Measurements from ENCODE around the gene MAPK8. TPM values are rescaled to one million over a fixed set of nuclear protein-coding genes. Genes with fewer than 3 reads are reported as not detected.

The MAPK8 gene
- total and polyA plus RNA-seq, 9 of the 15 experiments (the other 6 are each of a cell fraction or from before 2014, with no cell fraction given) = 6.4 to 159 (median 71.0) TPM

- TF ChIP-seq ZBTB40 (IDR thresholded peaks at IDR 0.05) (0 out of 2 replicates have a peak, but pooled peaks have one; percentile 43), ZBTB40 (CRISPR knock-in tag; IDR thresholded peaks at IDR 0.05) (no peak), IFI16 (CRISPR knock-in tag; IDR thresholded peaks at IDR 0.05) (no peak), CREB3 (tag; conservative IDR thresholded peaks at IDR 0.05; ENCODE audit: low read depth) (0 out of 2 replicates have a peak, but pooled peaks have one; percentile 55), ZBTB17 (CRISPR knock-in tag; IDR thresholded peaks at IDR 0.05) (0 out of 2 replicates have a peak, but pooled peaks have one; percentile 13), ZBTB7A (IDR thresholded peaks at IDR 0.05; ENCODE audit: borderline replicate concordance, control insufficient read depth, low read depth, low read length) (no peak), SMAD1 (IDR thresholded peaks at IDR 0.05; ENCODE audit: low read depth, low read length, partially characterized antibody) (no peak)
Measured at GRCh38 chr10:48305905-48306264, 592 bp upstream of the MAPK8 start (continued).

Data from K562 (cell line).